Inflammatory macrophage treated with lipopolysaccharide for 4 hours (primary cell): ENCODE data around the gene BMP10.

Experiments used
- DNase-seq: peaks from one replicate; pipeline ENCODE4 v3.0.0-alpha.2; 2020

The BMP10 gene

GRCh38 chr2:68889021-68889420 lies 17.8 kb upstream of the BMP10 start:
- DNase-seq: no peak

GRCh38 chr2:68888038-68888704 lies 17.0 kb upstream of the BMP10 start:
- no peak for DNase-seq

DNA sequence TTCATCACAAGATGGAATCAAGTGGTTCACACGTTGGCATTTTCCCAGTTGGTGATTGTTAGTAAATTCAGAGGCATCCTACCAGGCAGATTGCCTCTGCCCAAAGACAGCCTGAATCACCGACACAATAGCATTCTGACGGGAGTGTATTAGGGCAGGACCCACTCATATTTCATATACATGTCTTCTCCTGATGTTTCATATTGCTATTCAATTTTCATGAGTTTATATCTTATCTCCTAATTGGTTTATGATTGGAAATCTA lies 14.5 kb upstream of the BMP10 start:
- no peak for DNase-seq

- DNase-seq: no peak
These were observed 14.0 kb upstream of the BMP10 start for GRCh38 chr2:68885074-68885810.

DNA sequence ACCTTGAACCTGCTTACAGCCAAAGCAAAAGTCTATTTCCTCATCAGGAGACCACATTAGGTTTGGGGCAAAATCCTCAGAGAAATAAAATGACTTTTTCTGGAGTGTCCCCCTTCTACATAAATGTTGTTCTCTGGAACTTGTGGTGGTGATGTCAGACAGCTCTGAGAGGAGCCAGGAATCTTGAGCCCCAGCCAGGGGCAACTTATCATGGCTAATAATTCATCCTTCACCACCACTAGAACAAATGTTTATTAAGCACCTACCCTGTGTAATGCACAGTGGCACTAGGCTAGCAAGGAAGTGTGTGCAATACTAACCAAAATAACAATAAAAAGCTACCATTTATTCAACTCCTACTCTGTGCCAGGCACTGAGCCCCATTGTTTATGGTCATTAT lies 9.0 kb upstream of the BMP10 start:
- DNase-seq: no peak

- no peak for DNase-seq
These were observed 8.1 kb upstream of the BMP10 start for GRCh38 chr2:68879296-68879695.

DNA sequence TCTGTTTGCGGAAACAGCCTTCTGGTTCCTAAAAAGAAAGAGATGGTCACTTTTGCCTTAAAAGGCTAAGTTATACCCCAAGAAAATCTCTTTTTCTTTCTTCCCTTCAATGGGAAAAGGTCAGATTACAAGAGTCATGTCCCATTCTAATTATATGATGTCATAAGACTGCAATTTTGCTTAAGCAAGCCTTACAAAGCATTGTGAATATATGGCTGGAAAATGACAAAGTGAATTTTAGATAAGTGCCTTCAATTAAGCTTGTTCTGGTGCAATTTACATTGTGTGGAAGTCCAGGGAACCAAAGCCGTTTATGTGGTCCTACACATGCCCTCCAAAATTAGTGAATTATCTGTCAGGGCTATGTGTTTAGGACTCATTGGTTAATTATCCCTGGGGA lies 7.6 kb upstream of the BMP10 start:
- DNase-seq: peak; percentile 50

DNA sequence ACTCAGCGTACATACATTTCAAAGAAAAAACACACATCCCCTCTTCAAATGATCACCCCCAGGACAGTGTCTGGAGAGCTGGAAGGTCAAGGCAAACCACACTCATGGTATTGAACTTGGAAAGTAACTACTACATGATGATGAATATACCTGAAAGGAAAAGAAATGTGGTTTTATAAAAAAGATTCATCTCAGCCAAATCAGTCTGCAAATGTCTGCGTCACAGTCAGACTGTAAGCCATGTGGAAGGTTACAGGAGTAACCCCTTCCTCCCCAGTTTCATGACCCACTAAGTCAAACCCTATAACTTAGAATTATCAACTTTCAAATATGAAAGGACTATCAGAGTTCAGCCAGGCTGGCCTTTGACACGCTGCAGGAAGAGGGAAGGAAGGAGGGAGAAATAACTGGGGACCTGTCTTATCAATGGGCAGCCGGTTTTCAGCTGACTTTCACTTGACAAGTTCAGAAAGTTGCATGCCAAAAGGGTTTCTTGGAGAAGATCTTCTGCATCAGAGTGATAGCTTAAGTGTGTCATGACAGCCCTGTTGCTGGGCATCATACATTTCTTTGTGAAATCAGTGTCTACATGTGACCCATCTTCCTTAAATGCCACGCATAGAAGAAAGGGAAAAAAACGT lies 7.0 kb upstream of the BMP10 start:
- peak; percentile 46 for DNase-seq

DNA sequence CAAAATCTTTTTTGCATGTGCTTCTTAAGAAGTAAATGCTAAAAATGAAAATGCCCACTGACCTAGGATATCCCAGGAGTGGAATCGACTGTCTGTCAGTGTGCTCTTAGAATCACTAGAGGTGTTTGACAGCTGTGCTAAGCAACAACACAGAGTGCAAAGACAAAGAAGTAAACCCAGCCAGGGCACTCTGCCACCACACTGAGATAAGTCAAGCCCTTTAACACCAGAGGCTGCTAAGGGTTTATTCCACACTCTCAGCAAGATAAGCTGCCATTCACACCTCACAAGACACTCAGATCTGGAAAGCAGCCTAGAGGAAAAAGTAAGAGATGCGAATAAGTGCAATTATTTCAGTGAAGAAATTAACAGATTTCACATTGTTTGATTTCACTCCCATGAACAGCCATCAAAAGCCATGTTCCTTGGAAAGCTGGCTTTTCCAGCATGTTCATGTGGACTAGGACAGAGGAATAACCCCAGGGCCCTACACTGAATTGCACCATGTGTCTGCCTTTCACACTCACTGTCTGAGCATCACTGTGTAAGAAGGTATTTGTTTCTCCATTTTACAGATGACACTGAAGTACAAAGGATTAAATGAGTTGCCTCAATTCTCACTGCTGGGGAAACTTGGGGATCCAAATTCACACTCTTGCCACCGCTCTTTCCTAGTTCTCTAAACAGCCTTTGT lies 6.0 kb upstream of the BMP10 start:
- no peak for DNase-seq

- peak; percentile 36 for DNase-seq
These were observed 982 bp downstream of the BMP10 start for GRCh38 chr2:68870215-68870614.

- DNase-seq: no peak
These were observed 6.1 kb downstream of the BMP10 start for GRCh38 chr2:68865108-68865507.

- DNase-seq: peak; percentile 63
These were observed 7.2 kb downstream of the BMP10 start for GRCh38 chr2:68863996-68864395.

DNA sequence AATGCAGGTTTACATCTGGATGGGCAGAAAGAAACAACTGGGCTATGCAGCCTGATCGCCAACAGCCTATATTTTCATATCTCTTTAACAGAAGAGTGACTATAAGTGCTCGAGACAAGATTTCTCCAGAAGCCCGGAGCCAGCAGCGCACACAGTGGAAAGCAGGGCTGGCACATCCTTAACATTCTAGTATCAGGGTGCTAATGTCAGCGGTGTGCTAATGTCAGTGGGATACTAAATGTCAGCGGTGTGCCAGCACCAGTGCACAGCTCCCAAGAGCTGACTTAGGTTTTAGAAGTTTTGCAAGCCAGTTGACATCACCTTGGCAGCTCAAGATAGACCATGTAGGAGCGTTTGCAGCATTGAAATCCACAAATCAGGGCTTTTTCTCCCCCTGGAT lies 8.3 kb downstream of the BMP10 start:
- no peak for DNase-seq

DNA sequence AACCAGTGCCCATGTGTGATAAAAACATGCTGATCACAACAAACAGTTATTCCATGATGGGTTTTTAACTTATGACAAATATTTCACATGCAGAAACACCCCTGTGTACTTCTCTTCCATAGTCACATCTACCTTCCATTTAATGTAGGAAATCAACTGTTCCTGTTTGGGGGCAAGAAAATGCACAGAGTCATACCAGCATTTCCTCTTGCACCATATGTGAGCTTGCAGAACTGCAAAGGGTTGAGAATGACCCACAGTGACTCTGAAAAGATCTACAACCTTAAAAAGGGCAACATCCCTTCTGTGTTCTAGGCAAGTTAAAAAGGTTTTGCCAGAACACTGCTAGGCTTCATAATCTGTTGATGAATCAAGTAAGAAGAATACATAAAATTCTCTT lies 9.9 kb downstream of the BMP10 start:
- peak; percentile 81 for DNase-seq

- no peak for DNase-seq
These were observed 11.1 kb downstream of the BMP10 start for GRCh38 chr2:68860111-68860510.

DNA sequence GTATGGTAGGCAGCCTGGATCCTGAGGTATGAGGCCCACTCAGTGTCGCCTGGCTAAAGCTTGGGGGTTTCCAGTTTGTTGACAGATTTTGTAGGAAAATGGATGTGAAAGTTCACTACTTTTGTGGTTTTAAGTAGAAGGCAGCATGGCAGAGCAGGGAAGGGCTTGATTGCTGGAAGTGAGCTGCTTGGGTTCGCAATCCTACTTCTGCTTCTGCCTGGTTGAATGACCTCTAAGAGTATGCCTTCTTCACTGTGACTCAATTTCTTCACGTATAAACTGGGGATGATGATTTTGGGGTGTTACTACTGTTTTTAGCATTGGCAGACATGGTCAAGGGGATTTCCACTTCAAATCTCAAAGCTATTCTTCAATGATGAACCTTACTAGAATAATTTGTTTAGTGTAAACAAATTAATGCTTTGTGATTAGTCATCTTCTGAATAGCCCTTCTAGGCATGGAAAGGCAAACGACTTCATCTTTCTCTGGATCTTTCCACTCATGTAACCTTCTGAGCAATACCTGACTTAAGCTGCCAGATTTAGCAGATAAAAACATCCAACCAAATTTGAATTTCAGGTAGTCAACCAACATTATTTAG lies 13.2 kb downstream of the BMP10 start:
- peak; percentile 96 for DNase-seq

DNA sequence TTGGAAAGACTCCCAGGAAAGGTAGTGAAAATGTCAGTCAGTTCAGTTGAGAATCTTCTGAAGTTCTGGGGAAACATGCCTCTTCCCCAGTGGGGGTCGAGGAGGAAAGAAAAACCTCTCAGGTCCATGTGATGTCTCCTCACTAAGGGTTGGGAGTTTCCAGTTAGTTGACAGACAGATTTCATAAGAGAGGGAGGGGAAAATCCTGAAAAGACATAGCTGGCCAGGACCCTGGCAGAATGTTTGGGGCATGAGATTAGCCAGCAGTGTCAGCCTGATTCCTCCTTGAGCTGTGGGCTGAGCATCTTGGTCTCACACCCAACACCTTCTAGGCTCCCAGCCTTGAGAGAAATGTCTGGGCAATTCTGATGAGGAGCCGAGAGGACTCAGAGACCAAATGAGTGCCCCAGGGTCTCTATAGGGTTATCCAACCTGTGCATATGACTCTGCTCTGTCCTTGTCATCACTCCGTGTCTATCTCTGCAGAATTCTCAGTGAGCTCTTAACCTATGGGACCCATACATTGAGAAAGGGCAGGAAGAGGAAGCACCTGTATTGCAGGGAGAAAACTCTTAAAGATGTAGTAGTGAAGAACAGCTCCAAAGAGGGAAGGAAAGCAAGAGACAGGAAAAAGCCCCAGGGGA lies 13.9 kb downstream of the BMP10 start:
- peak; percentile 92 for DNase-seq

- DNase-seq: no peak
These were observed 15.6 kb downstream of the BMP10 start for GRCh38 chr2:68855550-68855949.

DNA sequence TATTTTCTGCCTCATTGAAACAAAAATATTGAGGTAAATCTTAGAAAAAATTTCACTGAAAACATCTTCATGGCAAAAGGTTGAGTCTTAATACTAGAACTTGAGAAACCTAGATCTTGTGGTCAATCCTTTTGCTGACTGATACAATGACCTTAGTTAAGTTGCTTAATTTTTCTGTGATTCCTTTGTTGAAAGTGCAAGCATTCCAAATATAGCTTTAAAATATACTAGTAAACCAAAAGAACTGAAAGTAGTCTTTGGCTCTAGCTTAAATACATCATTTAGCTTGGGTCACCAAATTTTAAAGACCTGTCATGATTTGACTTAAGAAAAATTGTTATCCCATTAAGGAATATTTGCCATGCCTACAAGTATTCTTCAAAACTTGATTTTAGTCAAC lies 16.7 kb downstream of the BMP10 start:
- peak; percentile 91 for DNase-seq

- DNase-seq: no peak
These were observed 17.3 kb downstream of the BMP10 start for GRCh38 chr2:68853915-68854314.

- DNase-seq: no peak
These were observed 18.2 kb downstream of the BMP10 start for GRCh38 chr2:68853035-68853434.

GRCh38 chr2:68850524-68850923 lies 20.7 kb downstream of the BMP10 start:
- no peak for DNase-seq

DNA sequence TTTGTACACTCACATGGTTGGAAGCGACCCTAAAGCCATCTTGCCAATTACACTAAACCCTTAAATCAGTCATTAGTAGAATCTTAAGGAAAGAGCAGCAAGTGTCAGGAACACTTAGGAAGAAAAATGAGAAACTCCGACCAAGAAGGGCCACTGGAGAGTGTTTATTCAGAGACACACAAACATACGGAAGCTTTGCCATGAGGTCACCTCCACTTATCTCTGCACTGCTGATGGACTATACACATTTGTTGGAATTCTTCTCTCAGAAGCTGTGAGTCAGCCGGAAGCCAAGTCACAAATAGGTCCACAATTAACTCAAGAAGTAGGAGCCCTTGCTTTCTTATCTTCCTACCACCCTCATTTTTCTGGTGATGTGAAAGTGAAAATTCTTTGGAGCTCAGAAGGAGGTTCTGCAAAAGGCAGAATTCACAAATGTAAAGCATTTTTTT lies 21.6 kb downstream of the BMP10 start:
- DNase-seq: no peak
